NK-92 (cell line): ENCODE measurements around the gene RNU2-1.
"Not testable (repeated sequence)": the region's sequence is repeated elsewhere in the genome, so short reads cannot be mapped to it uniquely, and the experiment has no call there.

Experiments
- DNase-seq: peaks from one replicate; lab custom pipeline; 2025; ENCODE audit not compliant: unreplicated experiment; lab: John Stamatoyannopoulos, UW

RNU2-1 gene

GRCh38 chr17:43216762-43217613 is 16.8 kb downstream of the RNU2-1 start:
- no peak for DNase-seq

GRCh38 chr17:43216369-43216761 is 17.4 kb downstream of the RNU2-1 start:
- DNase-seq = no peak

DNA sequence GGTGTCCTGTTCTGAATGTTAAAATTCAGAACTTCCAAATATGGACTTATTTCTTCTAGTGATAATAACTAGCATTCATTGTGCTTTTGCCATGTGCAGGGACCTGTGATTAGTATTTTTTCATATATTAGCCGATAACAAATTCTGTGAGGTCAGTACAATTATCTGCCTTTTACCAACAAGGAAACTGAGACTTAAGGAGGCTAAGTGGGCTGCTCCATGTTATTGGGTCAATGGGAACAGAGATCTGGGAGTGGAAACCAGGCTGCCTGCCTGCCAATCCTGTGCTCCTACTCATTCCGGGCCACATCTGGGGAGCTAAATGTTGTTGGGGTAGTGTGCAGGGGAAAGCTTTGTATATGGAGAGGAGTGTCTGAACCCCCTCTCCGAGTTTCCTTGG is 18.4 kb downstream of the RNU2-1 start:
- DNase-seq = no peak

- no peak for DNase-seq
These were observed 20.2 kb downstream of the RNU2-1 start for GRCh38 chr17:43213545-43213944.

DNA sequence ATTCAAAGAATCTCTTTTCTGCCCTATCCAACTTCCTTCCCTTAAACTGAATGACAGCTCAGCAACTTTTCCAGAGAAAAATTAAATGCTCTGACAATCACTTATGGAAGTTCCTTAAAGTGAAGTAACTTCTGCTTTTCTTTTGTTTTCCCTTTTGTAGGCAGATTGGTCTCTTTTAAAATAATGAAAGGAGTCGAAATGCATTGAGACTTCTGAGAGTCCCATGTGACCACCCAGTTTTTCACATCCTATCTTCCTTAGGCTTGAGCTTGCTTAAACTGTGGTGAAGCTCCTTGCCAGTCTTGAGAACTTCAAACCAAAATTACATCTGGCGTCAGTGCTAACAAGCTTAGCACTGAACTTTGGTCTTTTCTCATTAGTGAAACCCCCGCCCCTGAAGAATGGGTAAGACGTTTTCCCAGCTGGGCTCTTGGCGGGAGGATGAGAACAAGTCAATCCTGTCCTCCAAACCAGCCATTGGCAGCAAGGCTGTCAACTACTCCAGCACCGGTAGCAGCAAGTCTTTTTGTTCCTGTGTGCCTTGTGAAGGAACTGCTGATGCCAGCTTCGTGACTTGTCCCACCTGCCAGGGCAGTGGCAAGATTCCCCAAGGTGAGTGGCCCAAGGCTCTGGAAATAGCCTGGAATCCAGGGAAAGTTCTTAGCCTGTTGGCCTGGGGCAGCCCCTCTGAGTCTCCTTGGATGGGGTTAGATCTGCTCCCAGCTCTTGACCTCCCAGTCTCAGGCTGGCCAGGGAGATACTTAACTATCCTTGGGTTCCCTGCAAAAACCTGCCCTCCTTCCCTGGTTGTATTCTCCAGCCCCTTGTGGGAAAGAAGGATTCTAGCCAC is 20.9 kb downstream of the RNU2-1 start:
- DNase-seq = no peak

GRCh38 chr17:43211480-43212402 is 22.0 kb downstream of the RNU2-1 start, which contains the start of gene TMEM106A:
Gene TMEM106A, plus strand, starts transcription at chr17:43211875. Its CDS starts 1,167 bp downstream, at chr17:43213042.
- no peak for DNase-seq

DNA sequence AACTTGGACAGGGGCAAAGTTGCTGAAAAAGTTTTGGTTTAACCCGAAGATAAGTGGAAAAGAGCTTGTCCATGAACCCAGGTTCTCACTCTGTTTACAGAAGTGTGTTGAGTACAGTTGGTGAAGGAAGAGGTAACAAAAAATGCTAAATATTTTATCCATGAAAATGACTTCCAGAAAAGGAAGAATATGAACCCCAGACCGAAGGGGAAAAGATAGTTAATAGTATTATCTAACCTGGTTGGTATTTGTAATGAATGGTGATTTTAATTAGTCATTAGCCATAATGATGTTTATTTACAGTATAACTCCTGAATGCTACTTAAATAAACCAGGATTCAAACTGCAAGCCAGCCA is 22.7 kb downstream of the RNU2-1 start:
- DNase-seq = no peak

DNA sequence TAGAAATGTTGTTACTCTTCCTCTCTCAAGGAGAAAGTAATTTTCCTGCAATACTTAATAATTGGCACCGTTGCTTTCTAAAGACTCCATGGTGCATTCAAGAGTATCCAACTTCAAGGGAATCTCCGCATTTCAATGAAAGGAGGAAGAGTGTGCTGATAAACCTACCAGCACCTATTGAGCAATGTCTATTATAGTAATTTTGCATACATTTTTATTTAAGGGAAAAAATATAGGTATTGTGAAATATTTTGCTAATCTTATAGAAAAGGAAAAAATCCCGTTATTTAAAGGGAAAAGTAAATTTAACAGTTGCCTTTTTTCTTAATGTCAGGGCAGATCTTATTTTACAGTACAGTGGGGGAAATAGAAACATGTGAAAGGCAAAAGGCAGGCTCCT is 23.2 kb downstream of the RNU2-1 start:
- DNase-seq = no peak

DNA sequence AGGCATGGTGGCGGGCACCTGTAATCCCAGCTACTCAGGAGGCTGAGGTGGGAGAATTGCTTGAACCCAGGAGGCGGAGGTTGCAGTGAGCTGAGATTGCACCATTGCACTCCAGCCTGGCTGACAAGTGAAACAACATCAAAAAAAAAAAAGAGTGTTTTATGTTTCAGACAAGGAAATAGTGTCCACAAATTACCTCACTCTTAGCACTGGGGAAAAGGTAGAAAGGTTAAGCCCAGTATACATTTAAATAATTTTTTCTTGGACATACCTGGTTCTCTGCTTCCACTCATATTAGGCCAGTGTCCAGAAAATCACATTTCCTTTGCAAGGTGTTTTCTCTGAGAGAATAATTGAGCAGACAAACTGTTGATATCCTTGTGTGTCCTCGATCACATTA is 30.8 kb downstream of the RNU2-1 start:
- not testable (repeated sequence) for DNase-seq

- DNase-seq = no peak
These were observed 33.6 kb downstream of the RNU2-1 start for GRCh38 chr17:43200127-43200526.

- no peak for DNase-seq
These were observed 34.1 kb downstream of the RNU2-1 start for GRCh38 chr17:43199633-43200032.

DNA sequence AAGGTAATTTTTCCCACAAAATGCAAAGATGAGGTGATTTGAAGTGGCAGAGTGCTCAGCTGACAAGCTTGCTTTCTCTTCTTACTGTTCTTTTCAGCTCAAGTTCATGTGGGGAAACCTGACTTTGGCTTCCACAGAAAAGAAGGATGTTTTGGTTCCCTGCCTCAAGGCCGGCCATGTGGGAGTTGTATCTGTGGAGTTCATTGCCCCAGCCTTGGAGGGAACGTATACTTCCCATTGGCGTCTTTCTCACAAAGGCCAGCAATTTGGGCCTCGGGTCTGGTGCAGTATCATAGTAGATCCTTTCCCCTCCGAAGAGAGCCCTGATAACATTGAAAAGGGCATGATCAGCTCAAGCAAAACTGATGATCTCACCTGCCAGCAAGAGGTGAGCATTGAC is 40.5 kb downstream of the RNU2-1 start:
- no peak for DNase-seq

- DNase-seq = not testable (repeated sequence)
These were observed 47.1 kb downstream of the RNU2-1 start for GRCh38 chr17:43186656-43187055.

DNA sequence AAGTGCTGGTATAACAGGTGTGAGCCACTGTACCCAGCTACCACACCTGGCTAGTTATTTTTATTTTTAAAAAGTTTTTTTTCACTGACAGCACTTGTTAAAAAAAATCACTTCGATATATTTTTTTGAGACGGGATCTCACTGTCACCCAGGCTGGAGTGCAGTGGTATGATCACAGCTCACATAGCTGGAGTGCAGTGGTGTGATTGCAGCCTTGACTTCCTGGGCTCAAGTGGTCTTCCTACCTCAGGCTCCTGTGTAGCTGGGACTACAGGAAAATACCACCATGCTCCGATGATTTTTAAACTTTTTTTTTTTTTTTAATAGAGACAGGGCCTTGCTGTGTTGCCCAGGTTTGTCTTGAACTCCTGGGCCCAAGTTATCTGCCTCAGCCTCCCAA is 49.9 kb downstream of the RNU2-1 start:
- DNase-seq = no peak
